Ureter (tissue), 1 donor: ENCODE data around the gene UBA1. TPM values are rescaled to one million over a fixed set of nuclear protein-coding genes. Genes with fewer than 3 reads are reported as not detected.

Experiments
- DNase-seq: peaks from one replicate; pipeline ENCODE4 v3.0.0-alpha.2; 2020; ENCODE audit warnings: low spot score
- total RNA-seq: library from RNA; stranded (reverse); gene quantifications from one replicate; pipeline ENCODE4 v1.2.4, GENCODE V29; 2023
- donor health status: DM: yes; HTN: yes; CAD: no.

UBA1 gene
- 193 TPM for total RNA-seq

DNA sequence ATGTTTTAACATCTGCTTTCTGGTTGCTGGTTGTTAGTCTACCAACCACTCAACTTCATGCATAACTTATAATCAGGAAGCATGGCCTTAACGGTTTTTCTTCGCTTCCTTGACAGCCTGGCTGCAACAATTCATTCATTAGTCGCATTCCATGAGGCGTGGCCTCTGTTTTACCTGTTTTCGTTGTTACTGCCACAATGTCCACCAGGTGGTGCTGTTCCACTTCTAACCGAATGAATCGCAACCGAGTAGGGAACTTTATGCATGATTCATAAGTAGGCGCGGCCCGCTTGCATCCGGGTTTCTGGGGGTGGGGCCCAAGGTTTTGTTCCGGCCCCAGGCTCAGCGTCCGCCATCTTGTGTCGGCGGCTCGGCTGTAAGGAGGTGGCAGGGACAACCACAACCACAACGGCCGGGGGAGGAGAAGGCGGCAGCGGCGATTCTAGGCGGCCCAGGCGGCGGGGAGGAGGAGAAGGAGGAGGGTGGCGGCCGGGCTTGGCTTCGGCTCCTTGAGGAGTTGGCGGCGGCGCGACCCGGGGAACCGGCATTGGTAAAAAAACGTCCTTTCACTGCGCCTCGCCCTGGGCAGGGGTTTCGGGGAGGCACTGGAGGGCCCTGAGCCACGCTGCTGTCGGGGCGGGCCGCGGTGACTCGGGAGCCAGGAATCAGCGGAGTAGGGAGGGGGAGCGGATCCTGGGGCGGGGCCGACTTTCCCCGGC is at the start of gene UBA1:
Gene UBA1, plus strand, starts transcription at position 355 of the 719 bp plus-strand sequence. CDS start 4,974 bp downstream, outside the sequence.
- peak; percentile 99 for DNase-seq

DNA sequence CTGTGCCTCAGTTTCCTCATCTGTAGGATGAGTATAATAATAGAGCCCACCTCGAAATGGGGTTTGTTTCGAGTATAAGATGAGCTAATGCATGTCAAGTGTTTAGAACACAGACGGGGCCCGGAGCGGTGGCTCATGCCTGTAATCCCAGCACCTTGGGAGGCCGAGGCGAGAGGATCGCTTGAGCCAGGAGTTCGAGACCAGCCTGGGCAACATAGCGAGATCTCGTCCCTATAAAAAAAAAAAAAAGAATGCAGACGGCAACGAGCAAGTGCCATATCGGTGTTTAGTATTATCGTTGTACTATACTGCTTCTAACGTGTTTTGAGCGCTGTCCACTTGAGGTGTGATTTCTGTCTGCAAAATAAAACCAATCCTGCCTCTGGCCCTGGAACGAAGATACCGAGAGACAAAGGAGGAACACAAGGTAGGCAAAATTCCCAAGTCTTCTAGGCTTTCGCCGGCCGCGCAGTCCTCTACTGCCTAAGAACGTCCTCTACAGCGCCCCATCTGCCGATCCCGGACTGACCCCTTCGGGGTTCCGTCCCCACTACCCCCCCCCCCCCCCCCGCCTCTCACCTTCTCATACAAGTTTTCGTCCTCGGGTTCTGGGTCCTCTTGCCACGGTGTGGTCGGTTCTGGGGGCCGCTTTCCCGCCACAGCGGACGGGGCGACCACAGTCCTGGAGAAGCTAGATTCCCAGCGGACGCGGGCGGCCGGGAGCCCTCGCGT is 49.6 kb upstream of the UBA1 start:
- peak; percentile 48 for DNase-seq

DNA sequence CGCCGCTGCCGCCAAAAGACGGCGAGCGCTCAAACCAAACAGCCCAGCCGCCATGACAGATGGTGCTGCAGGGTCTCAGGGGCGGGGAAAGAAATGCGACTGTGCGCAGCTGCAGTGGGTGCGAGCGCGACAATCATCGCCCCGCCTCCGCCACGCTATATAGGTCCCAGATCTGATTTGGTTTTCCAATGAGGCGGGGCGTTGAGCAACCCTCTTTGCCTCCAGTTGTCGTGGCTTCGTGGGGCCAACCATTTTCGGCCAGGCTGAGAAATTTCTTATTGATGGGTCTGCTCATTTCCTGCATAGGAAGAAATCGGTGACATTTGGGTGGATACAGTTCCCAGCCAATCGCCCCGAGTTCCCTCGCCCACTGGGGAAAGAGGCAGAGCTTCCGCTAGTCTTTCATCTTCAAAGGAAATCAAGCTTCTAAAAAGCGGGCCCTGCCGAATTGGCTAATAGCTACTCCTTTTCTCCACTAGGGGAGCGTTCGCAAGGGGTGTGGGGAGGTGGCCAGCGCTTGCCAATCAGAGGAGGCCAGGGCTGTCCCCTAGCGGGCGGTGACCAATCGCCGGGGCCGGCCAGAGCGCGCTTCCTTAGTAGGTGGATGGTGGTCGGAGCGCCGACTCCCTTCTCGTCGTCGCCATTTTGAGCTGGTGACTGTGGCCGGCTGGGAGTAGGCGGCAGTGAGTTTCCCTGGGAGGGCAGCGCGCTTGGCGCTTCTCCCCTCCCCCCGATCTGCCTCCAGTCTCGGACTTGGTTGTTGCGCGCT is 48.8 kb upstream of the UBA1 start, which contains the start of the genes NDUFB11 and RBM10:
Gene NDUFB11, minus strand, starts transcription at position 77 of the 769 bp plus-strand sequence. Its CDS starts 23 bp downstream, at position 54.
Gene RBM10, plus strand, starts transcription at position 596 of the 769 bp plus-strand sequence. CDS start 2,261 bp downstream, outside the sequence.
- peak; percentile 95 for DNase-seq

DNA sequence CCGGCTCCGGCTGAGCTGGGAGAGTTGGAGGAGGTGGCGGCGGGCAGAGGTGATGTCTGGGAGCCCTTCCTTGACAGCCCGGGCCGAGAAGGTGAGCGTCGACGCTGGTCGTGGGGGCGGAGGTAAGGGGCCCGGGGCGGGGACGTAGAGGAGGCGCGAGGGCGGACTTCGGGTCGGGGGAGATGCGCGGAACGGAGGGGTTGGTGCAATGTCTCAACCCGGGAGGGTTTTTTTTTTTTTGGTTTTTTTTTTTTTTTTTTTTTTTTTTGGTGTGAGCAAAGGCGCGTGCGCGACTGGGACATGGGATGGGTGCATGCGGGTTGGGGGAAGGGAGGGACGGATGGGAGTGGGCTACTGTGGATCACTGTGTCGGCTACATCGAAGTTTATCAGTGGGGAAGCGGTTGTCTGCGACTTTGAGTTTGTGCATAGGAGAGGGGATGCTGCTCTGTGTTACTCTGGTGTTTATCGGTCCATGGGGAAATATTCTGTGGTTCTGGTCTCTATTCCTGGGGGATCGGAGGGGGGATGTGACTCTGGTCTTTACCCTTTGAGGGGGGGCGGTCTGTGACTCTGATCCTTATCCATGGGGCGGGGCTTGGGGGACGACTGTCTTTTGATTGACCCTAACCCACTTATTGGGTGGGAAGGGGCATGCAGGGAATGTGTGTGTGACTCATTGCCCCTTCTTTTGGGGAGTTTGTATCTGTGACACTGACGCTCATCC is 48.1 kb upstream of the UBA1 start:
- DNase-seq: no peak

DNA sequence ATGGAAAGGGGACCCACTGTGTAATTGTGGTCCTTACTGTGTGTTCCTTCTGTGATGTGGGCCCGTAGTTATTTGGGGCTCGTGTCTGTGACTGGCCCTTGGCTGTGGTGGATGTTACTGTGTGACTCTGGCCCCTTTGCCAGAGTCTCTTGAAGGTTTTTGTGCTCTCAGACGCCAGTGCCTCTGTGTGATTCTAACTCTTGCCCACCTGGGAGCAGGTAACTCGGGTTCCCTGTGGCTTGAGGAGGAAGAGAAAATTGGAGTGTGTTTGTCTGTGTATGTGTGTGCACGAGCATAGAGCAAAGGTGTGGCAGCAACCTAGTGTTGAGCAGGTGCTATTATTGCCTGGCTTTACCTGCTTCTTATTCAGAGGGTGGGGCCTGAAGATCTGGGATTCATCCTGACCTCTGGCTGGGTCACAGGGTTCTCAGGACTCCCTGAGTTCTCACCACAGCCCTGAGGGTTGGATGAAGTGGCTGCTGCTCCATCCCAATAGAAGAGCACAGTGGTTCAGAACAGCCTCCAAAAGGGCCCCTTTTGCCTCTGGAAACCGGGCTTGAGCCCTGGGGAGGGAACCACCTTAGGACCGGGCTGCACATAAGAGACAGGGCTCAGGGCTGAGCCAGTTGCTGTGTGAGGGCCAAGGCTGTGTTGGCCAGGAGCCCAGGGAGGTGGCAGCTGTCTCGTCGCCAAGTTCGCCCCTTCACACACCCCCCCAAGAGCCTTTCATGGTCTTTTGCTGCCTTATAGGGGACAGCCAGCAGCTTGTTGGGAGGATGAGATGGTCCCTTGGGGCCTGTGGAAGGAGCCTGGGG is 47.3 kb upstream of the UBA1 start:
- DNase-seq: no peak

GRCh38 chrX:47146936-47147859 is 46.4 kb upstream of the UBA1 start:
- no peak for DNase-seq

GRCh38 chrX:47148946-47149345 is 44.7 kb upstream of the UBA1 start:
- DNase-seq: no peak

- DNase-seq: no peak
These were observed 42.2 kb upstream of the UBA1 start for GRCh38 chrX:47151435-47151834.

- no peak for DNase-seq
These were observed 36.8 kb upstream of the UBA1 start for GRCh38 chrX:47156611-47157520.

GRCh38 chrX:47158131-47158530 is 35.5 kb upstream of the UBA1 start:
- DNase-seq: no peak

DNA sequence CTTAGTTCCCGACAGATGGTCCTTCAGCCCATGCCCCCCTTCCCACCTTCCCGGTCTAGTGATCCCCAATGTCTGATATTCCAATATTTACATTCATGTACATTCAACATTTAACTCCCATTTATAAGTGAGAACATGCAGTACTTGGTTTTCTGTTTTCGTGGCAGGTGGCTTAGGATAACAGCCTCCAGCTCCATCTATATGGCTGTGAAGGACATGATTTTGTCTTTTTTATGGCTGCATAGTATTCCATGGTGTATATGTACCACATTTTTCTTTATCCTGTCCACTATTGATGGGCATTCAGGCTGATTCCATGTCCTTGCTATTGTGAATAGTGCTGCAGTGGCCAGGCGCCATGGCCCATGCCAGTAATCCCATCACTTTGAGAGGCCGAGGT is 34.8 kb upstream of the UBA1 start:
- no peak for DNase-seq

DNA sequence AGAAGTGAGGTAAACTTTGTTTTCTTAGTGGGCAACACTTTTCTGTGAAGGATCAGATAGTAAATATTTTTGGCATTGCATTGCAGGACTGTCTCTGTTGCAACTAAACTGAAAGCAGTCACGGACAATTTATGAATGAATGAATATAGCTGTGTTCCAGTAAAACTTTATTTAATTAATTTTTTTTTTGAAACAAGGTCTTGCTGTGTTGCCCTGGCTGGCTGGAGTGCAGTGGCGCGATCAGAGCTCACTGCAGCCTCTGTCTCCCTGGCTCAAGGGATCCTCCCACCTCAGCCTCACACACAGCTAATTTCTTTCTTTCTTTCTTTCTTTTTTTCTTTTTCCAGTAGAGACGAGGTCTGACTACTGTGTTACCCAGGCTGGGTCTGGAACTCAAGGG is 32.8 kb upstream of the UBA1 start:
- DNase-seq: no peak

DNA sequence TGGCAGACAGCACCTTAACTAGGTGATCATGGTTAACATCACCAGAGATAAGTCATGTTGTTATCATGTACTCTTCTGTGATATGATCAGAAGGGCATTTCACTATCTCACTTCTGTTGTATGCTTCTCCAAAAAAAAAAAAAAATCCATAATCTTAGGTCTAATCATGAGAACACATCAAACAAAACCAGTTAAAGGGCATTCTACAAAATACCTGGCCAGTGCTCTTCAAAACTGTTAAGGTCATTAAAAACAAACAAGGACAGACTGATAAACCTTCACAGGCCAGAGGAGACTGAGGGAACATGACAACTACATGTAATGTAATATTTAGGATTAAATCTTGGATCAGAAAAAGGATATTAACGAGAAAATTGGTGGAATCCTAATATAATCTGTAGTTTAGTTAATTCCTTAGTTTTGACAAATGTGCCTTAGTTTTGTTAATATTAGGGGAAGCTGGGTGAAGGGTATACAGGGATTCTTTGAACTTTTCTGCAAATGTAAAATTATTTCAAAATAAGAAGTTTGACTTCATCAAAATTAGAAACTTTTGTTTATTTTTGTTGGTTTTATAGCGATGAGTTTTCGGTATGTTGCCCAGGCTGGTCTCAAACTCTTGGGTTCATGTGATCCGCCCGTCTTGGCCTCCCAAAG is 30.6 kb upstream of the UBA1 start:
- DNase-seq: no peak

DNA sequence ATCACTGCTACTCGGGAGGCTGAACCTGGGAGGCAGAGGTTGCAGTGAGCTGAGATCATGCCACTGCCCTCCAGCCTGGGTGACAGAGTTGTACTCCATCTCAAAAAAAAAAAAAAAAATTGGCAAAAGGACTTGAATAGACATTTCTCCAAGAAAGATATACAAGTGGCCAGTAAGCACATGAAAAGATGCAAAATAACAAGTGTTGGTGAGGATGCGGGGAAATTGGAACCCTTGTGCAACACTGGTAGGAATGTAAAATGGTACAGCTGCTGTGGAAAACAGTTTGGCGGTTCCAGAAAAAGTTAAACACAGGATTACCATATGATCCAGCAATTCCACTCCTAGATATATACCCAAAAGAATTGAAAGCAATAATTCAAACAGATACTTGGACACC is 29.2 kb upstream of the UBA1 start:
- no peak for DNase-seq

- DNase-seq: peak; percentile 19
These were observed 27.5 kb upstream of the UBA1 start for GRCh38 chrX:47166126-47166525.

- DNase-seq: no peak
These were observed 25.0 kb upstream of the UBA1 start for GRCh38 chrX:47168495-47169073.

DNA sequence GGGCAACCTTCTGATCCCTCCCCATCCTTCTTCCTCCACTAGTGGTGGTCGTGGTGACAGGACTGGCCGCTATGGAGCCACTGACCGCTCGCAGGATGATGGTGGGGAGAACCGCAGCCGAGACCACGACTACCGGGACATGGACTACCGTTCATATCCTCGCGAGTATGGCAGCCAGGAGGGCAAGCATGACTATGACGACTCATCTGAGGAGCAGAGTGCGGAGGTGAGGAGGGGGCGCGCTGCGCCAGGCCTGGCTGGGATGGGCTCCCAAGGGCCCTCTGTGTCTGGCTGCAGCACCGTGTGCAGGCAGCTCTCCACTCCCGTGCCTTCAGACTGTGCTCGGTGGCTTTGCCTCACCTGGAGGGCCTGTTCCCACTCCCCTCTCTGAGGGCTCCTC is 24.4 kb upstream of the UBA1 start:
- no peak for DNase-seq
